ENCODE results near the gene CNMD. TPM values are rescaled to one million over a fixed set of nuclear protein-coding genes. Genes with fewer than 3 reads are reported as not detected.

CNMD gene
- total and polyA plus RNA-seq, 3 experiments from 2014 or later: not detected

DNA sequence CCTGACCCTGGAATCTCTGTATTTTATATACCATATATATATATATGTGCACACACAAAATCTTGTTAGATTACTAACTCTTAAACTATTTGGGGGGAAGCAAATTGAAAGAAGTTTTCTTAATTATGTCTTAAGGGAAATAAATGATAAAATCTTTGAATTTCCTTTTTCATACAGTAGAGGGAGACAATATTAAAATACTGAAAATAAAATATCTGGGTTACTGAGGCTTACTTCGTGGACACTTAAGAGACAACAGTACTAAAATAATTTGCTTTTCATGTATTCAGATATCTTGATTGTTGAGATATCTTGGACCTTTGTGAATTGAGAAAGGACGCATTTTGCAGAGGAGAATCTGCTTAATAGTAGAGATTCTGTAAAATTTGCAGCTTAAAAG, 69.9 kb downstream of the CNMD start:
- Histone ChIP-seq H3K4me3 (ENCODE audit: low read length) (no peak overlapping the region), H3K27me3 (ENCODE audit: insufficient read depth, low read length, poor library complexity, severe bottlenecking) (no peaks in the 10 kb centered on the region), H3K4me1 (ENCODE audit: insufficient read depth, low read length) (no peaks in the 10 kb centered on the region), H3K9me3 (ENCODE audit: low read length) (no peaks in the 10 kb centered on the region), H3K36me3 (ENCODE audit: insufficient read depth, low read length) (peaks cover 5% of the 10 kb centered on the region), H3K27ac (ENCODE audit: low read depth, low read length) (no peak overlapping the region)
- CTCF ChIA-PET: no interaction called here
- Mint-ChIP-seq H3K9me3 (no peaks in the 10 kb centered on the region), H3K27ac (no peak overlapping the region), H3K4me3 (no peak overlapping the region), H3K4me1 (peaks cover 9 to 36% (median 20%) of the 10 kb centered on the region in 3 donors), H3K36me3 (peaks cover 3 to 79% (median 11%) of the 10 kb centered on the region in 3 donors), H3K27me3 (no peaks in the 10 kb centered on the region)
- no peak for DNase-seq
- POLR2A ChIA-PET: no interaction called here

GRCh38 chr13:52665325-52665724, 74.3 kb downstream of the CNMD start:
- H3K27me3 Mint-ChIP-seq: no peaks in the 10 kb centered on the region
- no peaks in the 10 kb centered on the region for H3K4me1 ChIP-seq (ENCODE audit: insufficient read depth, low read length)
- peaks cover 3 to 87% (median 17%) of the 10 kb centered on the region in 3 donors for H3K36me3 Mint-ChIP-seq
- POLR2A ChIA-PET: no interaction called here
- no peaks in the 10 kb centered on the region for H3K9me3 Mint-ChIP-seq
- H3K27ac ChIP-seq (ENCODE audit: low read depth, low read length): no peak overlapping the region
- CTCF ChIA-PET: interaction anchor here (0.8 to 2.6 kb wide), 4 partner anchors 13 to 303 kb away, joined by 3 to 20 read pairs (median 4); partner anchors contain the start of gene SUGT1
- H3K9me3 ChIP-seq (ENCODE audit: low read length): no peaks in the 10 kb centered on the region
- no peak overlapping the region for H3K4me3 ChIP-seq (ENCODE audit: low read length)
- H3K4me3 Mint-ChIP-seq: no peak overlapping the region
- peaks cover 0 to 22% (median 5%) of the 10 kb centered on the region in 3 donors for H3K4me1 Mint-ChIP-seq
- peak overlapping the region in 2 of 8 donors; percentile 26 to 71 for H3K27ac Mint-ChIP-seq
- peaks cover 25% of the 10 kb centered on the region for H3K36me3 ChIP-seq (ENCODE audit: insufficient read depth, low read length)
- no peaks in the 10 kb centered on the region for H3K27me3 ChIP-seq (ENCODE audit: insufficient read depth, low read length, poor library complexity, severe bottlenecking)
- peak in 1 of 5 donors; percentile 11 for DNase-seq

GRCh38 chr13:52664272-52664671, 75.3 kb downstream of the CNMD start:
- Mint-ChIP-seq H3K27me3 (no peaks in the 10 kb centered on the region), H3K36me3 (peaks cover 3 to 88% (median 22%) of the 10 kb centered on the region in 3 donors), H3K4me1 (peaks cover 0 to 24% (median 5%) of the 10 kb centered on the region in 3 donors), H3K4me3 (no peak overlapping the region), H3K27ac (peak overlapping the region in 1 of 8 donors; percentile 11), H3K9me3 (no peaks in the 10 kb centered on the region)
- CTCF ChIA-PET: interaction anchor here (2.6 kb wide), 1 partner anchor 11 kb away, joined by 20 read pairs; the partner anchor contains the start of gene SUGT1
- no peak for DNase-seq
- H3K4me1 ChIP-seq (ENCODE audit: insufficient read depth, low read length): no peaks in the 10 kb centered on the region
- no peaks in the 10 kb centered on the region for H3K9me3 ChIP-seq (ENCODE audit: low read length)
- POLR2A ChIA-PET: no interaction called here
- no peak overlapping the region for H3K27ac ChIP-seq (ENCODE audit: low read depth, low read length)
- H3K36me3 ChIP-seq (ENCODE audit: insufficient read depth, low read length): peaks cover 25% of the 10 kb centered on the region
- H3K4me3 ChIP-seq (ENCODE audit: low read length): no peak overlapping the region
- H3K27me3 ChIP-seq (ENCODE audit: insufficient read depth, low read length, poor library complexity, severe bottlenecking): no peaks in the 10 kb centered on the region

- DNase-seq: no peak
- ChIA-PET CTCF (no interaction called here), POLR2A (no interaction called here)
- H3K9me3 Mint-ChIP-seq: no peaks in the 10 kb centered on the region
- no peaks in the 10 kb centered on the region for H3K27me3 ChIP-seq (ENCODE audit: insufficient read depth, low read length, poor library complexity, severe bottlenecking)
- no peaks in the 10 kb centered on the region for H3K27me3 Mint-ChIP-seq
- H3K4me3 ChIP-seq (ENCODE audit: low read length): no peak overlapping the region
- peak overlapping the region in 1 of 8 donors; percentile 2 for H3K27ac Mint-ChIP-seq
- H3K9me3 ChIP-seq (ENCODE audit: low read length): no peaks in the 10 kb centered on the region
- no peak overlapping the region for H3K4me3 Mint-ChIP-seq
- H3K27ac ChIP-seq (ENCODE audit: low read depth, low read length): no peak overlapping the region
- H3K4me1 ChIP-seq (ENCODE audit: insufficient read depth, low read length): peaks cover 19% of the 10 kb centered on the region
- peaks cover 17% of the 10 kb centered on the region for H3K36me3 ChIP-seq (ENCODE audit: insufficient read depth, low read length)
- H3K36me3 Mint-ChIP-seq: peaks cover 0 to 52% (median 15%) of the 10 kb centered on the region in 3 donors
- H3K4me1 Mint-ChIP-seq: peaks cover 0 to 5% (median 0%) of the 10 kb centered on the region in 3 donors
Measured at GRCh38 chr13:52659340-52659739, 80.3 kb downstream of the CNMD start.

Other genes with a start within 250 kb of the CNMD start
- 10 to 100 TPM in 1 of 2 experiments, 1 to 10 TPM in 1; 9.3 to 11.1 TPM for gene HNRNPA1L2, start 97.4 kb downstream of the CNMD start, total RNA-seq
- gene HNRNPA1L2, start 97.4 kb downstream of the CNMD start, polyA plus RNA-seq: 10.1 TPM
- 10 to 100 TPM; 66.7 to 71.1 TPM for gene SUGT1, start 87.0 kb downstream of the CNMD start, total RNA-seq
- 54.8 TPM for gene SUGT1, start 87.0 kb downstream of the CNMD start, polyA plus RNA-seq
- gene PCDH8, start 108.8 kb upstream of the CNMD start, total RNA-seq: not detected
- gene PCDH8, start 108.8 kb upstream of the CNMD start, polyA plus RNA-seq: not detected